SU-DHL-6 (cell line): ENCODE results near the gene ATP5F1D.

Experiments used
- H2AFZ ChIP-seq: fragments of 200-600 bp; sonication (generic); 2 replicates; pipeline ENCODE4 v1.6.1; 2014; ENCODE audit warnings: low read depth, mild to moderate bottlenecking, moderate library complexity, mixed read lengths, antibody characterized with exemption, low read length; ENCODE audit not compliant: severe bottlenecking
- H3F3A ChIP-seq: fragments of 200-600 bp; shearing (Covaris generic); 2 replicates; pipeline ENCODE4 v1.6.0; 2016; ENCODE audit warnings: antibody characterized with exemption, mild to moderate bottlenecking; ENCODE audit not compliant: insufficient read depth
- H3K27ac ChIP-seq: fragments of 200-600 bp; sonication (generic); 2 replicates; pipeline ENCODE4 v1.5.1; 2016; ENCODE audit warnings: low read depth, mild to moderate bottlenecking, low read length, moderate library complexity, mixed read lengths
- H3K27me3 ChIP-seq: fragments of 200-600 bp; sonication (generic), shearing (Covaris generic); 2 replicates; pipeline ENCODE4 v1.6.0; 2014; ENCODE audit warnings: mild to moderate bottlenecking, low read length
- H3K36me3 ChIP-seq: fragments of 200-600 bp; sonication (generic); 2 replicates; pipeline ENCODE4 v1.6.1; 2014; ENCODE audit warnings: mild to moderate bottlenecking, low read length, mixed read lengths
- H3K4me2 ChIP-seq: fragments of 300-600, 200-600 bp; shearing (Covaris generic), sonication (generic); 2 replicates; pipeline ENCODE4 v1.6.0; 2014; ENCODE audit warnings: low read length, low read depth, mild to moderate bottlenecking; ENCODE audit not compliant: poor library complexity, severe bottlenecking
- H3K4me3 ChIP-seq: fragments of 200-600 bp; sonication (generic); 2 replicates; pipeline ENCODE4 v1.5.1; 2014; ENCODE audit warnings: antibody characterized with exemption, low read length, mild to moderate bottlenecking, mixed read lengths; ENCODE audit not compliant: insufficient read depth, poor library complexity, severe bottlenecking
- H3K79me2 ChIP-seq: fragments of 200-600 bp; sonication (generic); 2 replicates; pipeline ENCODE4 v1.6.1; 2014; ENCODE audit warnings: mild to moderate bottlenecking, low read length, moderate library complexity; ENCODE audit not compliant: insufficient read depth
- H3K9ac ChIP-seq: fragments of 200-600 bp; sonication (generic); 2 replicates; pipeline ENCODE4 v1.7.0; 2014; ENCODE audit warnings: mild to moderate bottlenecking, low read length
- H3K9me2 ChIP-seq: fragments of 200-600 bp; sonication (generic); replicated peaks from 2 replicates; pipeline ENCODE4 v1.6.1; 2014; ENCODE audit warnings: low read length; ENCODE audit not compliant: insufficient read depth
- H3K9me3 ChIP-seq: fragments of 200-600 bp; sonication (generic); 2 replicates; pipeline ENCODE4 v1.6.1; 2014; ENCODE audit warnings: low read length, mixed read lengths; ENCODE audit not compliant: insufficient read depth
- H4K20me1 ChIP-seq: fragments of 200-600 bp; sonication (generic); 2 replicates; pipeline ENCODE4 v1.6.1; 2014; ENCODE audit warnings: low read depth, mild to moderate bottlenecking, antibody characterized with exemption, low read length, moderate library complexity, mixed read lengths
- CTCF ChIP-seq: fragments of 200-600 bp; sonication (generic); IDR thresholded peaks from one replicate; pipeline ENCODE4 v1.5.1; 2017; ENCODE audit warnings: antibody characterized with exemption, mild to moderate bottlenecking, low read length, moderate library complexity; ENCODE audit not compliant: insufficient read depth, poor library complexity, severe bottlenecking
- EZH2phosphoT487 ChIP-seq: fragments of 200-600 bp; sonication (generic), shearing (Covaris generic); conservative IDR thresholded peaks from 2 replicates; pipeline ENCODE4 v1.6.1; 2018; ENCODE audit warnings: mild to moderate bottlenecking, antibody characterized with exemption, low read length, moderate library complexity, mixed read lengths

The ATP5F1D gene

GRCh38 chr19:1279782-1280341 is 38.3 kb downstream of the ATP5F1D start:
- Histone ChIP-seq H4K20me1 (no peaks in the 10 kb centered on the region), H3K9ac (no peak overlapping the region), H3K36me3 (no peaks in the 10 kb centered on the region), H2AFZ (no peak overlapping the region), H3K9me3 (no peaks in the 10 kb centered on the region), H3K4me3 (no peak overlapping the region), H3K27me3 (no peaks in the 10 kb centered on the region), H3K27ac (no peak overlapping the region), H3K4me2 (no peak overlapping the region), H3F3A (peaks cover 12% of the 10 kb centered on the region), H3K79me2 (peaks cover 4% of the 10 kb centered on the region; the same call in 1 of the 2 replicates), H3K9me2 (no peaks in the 10 kb centered on the region)
- TF ChIP-seq CTCF (peak; percentile 72), EZH2phosphoT487 (no peak)

GRCh38 chr19:1280636-1281568 is 39.4 kb downstream of the ATP5F1D start:
- Histone ChIP-seq H4K20me1 (no peaks in the 10 kb centered on the region), H3K4me3 (no peak overlapping the region), H3K36me3 (no peaks in the 10 kb centered on the region), H2AFZ (no peak overlapping the region), H3K27ac (no peak overlapping the region), H3K9me2 (no peaks in the 10 kb centered on the region), H3K27me3 (no peaks in the 10 kb centered on the region), H3K79me2 (peaks cover 4% of the 10 kb centered on the region; the same call in 1 of the 2 replicates), H3K4me2 (no peak overlapping the region), H3K9ac (no peak overlapping the region), H3K9me3 (no peaks in the 10 kb centered on the region), H3F3A (peaks cover 12% of the 10 kb centered on the region)
- no peak for TF ChIP-seq CTCF
- TF ChIP-seq EZH2phosphoT487, result no peak

GRCh38 chr19:1281569-1282287 is 40.2 kb downstream of the ATP5F1D start:
- H3K9ac ChIP-seq, result no peak overlapping the region
- H3K79me2 ChIP-seq, result no peaks in the 10 kb centered on the region
- H3K27ac ChIP-seq, result no peak overlapping the region
- H3K9me3 ChIP-seq, result no peaks in the 10 kb centered on the region
- H3K4me2 ChIP-seq, result no peak overlapping the region
- no peaks in the 10 kb centered on the region for H3K36me3 ChIP-seq
- H3K9me2 ChIP-seq, result no peaks in the 10 kb centered on the region
- H4K20me1 ChIP-seq, result no peaks in the 10 kb centered on the region
- no peaks in the 10 kb centered on the region for H3K27me3 ChIP-seq
- H3K4me3 ChIP-seq, result no peak overlapping the region
- H2AFZ ChIP-seq, result no peak overlapping the region
- TF ChIP-seq EZH2phosphoT487 (no peak), CTCF (no peak)
- peaks cover 5% of the 10 kb centered on the region; the same call in 1 of the 2 replicates for H3F3A ChIP-seq
